Body of pancreas (tissue), 4 donors: ENCODE data around the gene MRLN. TPM values are rescaled to one million over a fixed set of nuclear protein-coding genes. Genes with fewer than 3 reads are reported as not detected.

ENCODE experiments used
- ATAC-seq: fragments of 150-250 bp; one replicate; pipeline ENCODE4 v1.9.1; 2016
- DNase-seq, 4 donors: peaks; one replicate each; pipeline ENCODE4 v3.0.0-alpha.2; 2019
- H3K27ac ChIP-seq, 4 donors: fragments of 200-600 bp; sonication (generic); 1 replicate in 3 of 4; 2 replicates in 1 of 4; pipeline versions ENCODE4 v1.5.1 to v1.6.1; 2016 to 2019; ENCODE audit warnings: mild to moderate bottlenecking in 1 of 4, mixed read lengths in 1 of 4, moderate library complexity in 1 of 4
- H3K27me3 ChIP-seq, 2 donors: fragments of 200-600 bp; sonication (generic); one replicate each; pipeline ENCODE4 v1.6.0; 2016; ENCODE audit warnings: mild to moderate bottlenecking in 1 of 2
- H3K36me3 ChIP-seq, 2 donors: fragments of 200-600 bp; sonication (generic); replicated peaks in 1 of 2; 2 replicates each; pipeline ENCODE4 v1.5.1; 2016; ENCODE audit warnings: low read depth in 2 of 2; ENCODE audit not compliant: insufficient read depth in 1 of 2
- H3K4me1 ChIP-seq: fragments of 200-600 bp; sonication (generic); one replicate; pipeline ENCODE4 v1.6.0; 2016
- H3K4me3 ChIP-seq, 2 donors: fragments of 200-600 bp; sonication (generic); 1 replicate in 1 of 2; 2 replicates in 1 of 2; pipeline ENCODE4 v1.5.1; 2016 to 2019
- H3K9me3 ChIP-seq, 3 donors: fragments of 200-600 bp; sonication (generic); 1 replicate in 2 of 3; 2 replicates in 1 of 3; pipeline ENCODE4 v1.5.1; 2016
- CTCF ChIP-seq, 7 experiments: fragments of 450-650 bp in 4 of 7; fragments of 200-600 bp in 3 of 7; sonication (generic) in 3 of 7; IDR thresholded peaks; one replicate each; pipeline ENCODE4 v1.5.1; 2016 to 2019; ENCODE audit warnings: antibody characterized with exemption in 7 of 7
- POLR2A ChIP-seq, 3 donors: fragments of 450-650 bp; IDR thresholded peaks; one replicate each; pipeline ENCODE4 v1.6.1; 2016; ENCODE audit warnings: antibody characterized with exemption in 3 of 3, mild to moderate bottlenecking in 2 of 3
- WGBS, 2 donors: methylation state at CpG; one replicate each; pipeline ENCODE4 v1.1.5; 2017; 5-methylcytosine and 5-hydroxymethylcytosine counted together
- intact Hi-C: fragments of 100-400 bp; cut with DNase I; formaldehyde crosslinking; loops from one replicate; pipeline ENCODE4 v1.15.1; 2023
- total RNA-seq, 2 donors: library from RNA; depleted of rRNA; stranded (reverse); fragments of >200 nt; gene quantifications; one replicate each; pipeline ENCODE4 v1.1.0, GENCODE V29; 2016

MRLN gene
- total RNA-seq, 2 donors from 2014 or later: not detected

- 80 to 81% methylated on average over 1 of the region's 1 CpG for WGBS, 2 donors
- no peak for ATAC-seq
- Histone ChIP-seq H3K27ac (no peak overlapping the region), H3K27me3 (no peaks in the 10 kb centered on the region), H3K4me1 (no peaks in the 10 kb centered on the region), H3K9me3 (no peaks in the 10 kb centered on the region), H3K4me3 (no peak overlapping the region), H3K36me3 (no peaks in the 10 kb centered on the region)
- no peak for DNase-seq
- TF ChIP-seq CTCF (IDR thresholded peaks at IDR 0.05) (no peak), POLR2A (IDR thresholded peaks at IDR 0.05) (no peak)
- intact Hi-C loops: no loop called here
Measured at GRCh38 chr10:59687657-59688056, 65.6 kb downstream of the MRLN start.

Other genes starting within 250 kb of the MRLN start
- 1 to 10 TPM in 1 of 2 donors, under 1 TPM in 1; 0.78 to 2.6 TPM for gene SLC16A9, start 43.6 kb downstream of the MRLN start, total RNA-seq
- gene CCDC6, start 153.1 kb upstream of the MRLN start, total RNA-seq: 10 to 100 TPM; 26.7 to 35.8 TPM